ENCODE data around the gene FZD4. TPM values are rescaled to one million over a fixed set of nuclear protein-coding genes. Genes with fewer than 3 reads are reported as not detected.
"Not testable (repeated sequence)": the region's sequence is repeated elsewhere in the genome, so short reads cannot be mapped to it uniquely, and the experiment has no call there.

FZD4 gene
- total RNA-seq (under 1 TPM in 3 of 5 donors, not detected in 2; 0.13 to 0.35 (median 0.20) TPM), total RNA-seq (0 to 0.74 (median 0.12) reads per million in 29 experiments)
- 0.17 TPM for total RNA-seq (2013)

- peaks cover 15 to 17% (median 17%) of the 10 kb centered on the region in 3 donors for H3K4me1 Mint-ChIP-seq
- Histone ChIP-seq H3K4me3 (ENCODE audit: control insufficient read depth in 1 of 2, extremely low read depth in 1 of 2, low read length in 1 of 2) (peak within 1 kb of the TSS; percentile 56 to 62), H3K4me1 (ENCODE audit: control insufficient read depth in 1 of 2, extremely low read depth in 1 of 2, insufficient read depth in 2 of 2, low read length in 2 of 2) (peaks cover 2 to 18% of the 10 kb centered on the region in 2 experiments), H3K9me3 (no peaks in the 10 kb centered on the region), H3K27ac (ENCODE audit: low read length) (no peak within 1 kb of the TSS), H3K36me3 (ENCODE audit: control insufficient read depth in 2 of 2, extremely low read depth in 1 of 2, insufficient read depth in 1 of 2, low read length in 1 of 2) (no peaks in the 10 kb centered on the region), H3K27me3 (replicated peaks in 1 of 2; ENCODE audit: control insufficient read depth in 2 of 2, extremely low read depth in 1 of 2, insufficient read depth in 2 of 2, low read length in 1 of 2) (peaks cover 2 to 23% of the 10 kb centered on the region in 2 experiments)
- no peak within 1 kb of the TSS for H3K27ac Mint-ChIP-seq
- no peaks in the 10 kb centered on the region for H3K36me3 Mint-ChIP-seq
- no peaks in the 10 kb centered on the region for H3K9me3 Mint-ChIP-seq
- H3K27me3 Mint-ChIP-seq = peaks cover 42 to 51% of the 10 kb centered on the region in 2 donors
- ChIA-PET CTCF (no interaction called here), POLR2A (no interaction called here)
- ATAC-seq (replicated peaks in 1 of 4) (peak; percentile 78 to 87 (median 82)), DNase-seq (peak in 15 of 35 experiments; percentile 3 to 53 (median 17))
- under 1% methylated on average over 38 of the region's 64 CpGs for WGBS (ENCODE audit: insufficient coverage)
- peak within 1 kb of the TSS; percentile 81 to 85 (median 81) for H3K4me3 Mint-ChIP-seq
These were observed at the start of gene FZD4 for GRCh38 chr11:86955361-86956120. Gene FZD4 (minus strand): TSS chr11:86955395. CDS start chr11:86955085, 310 bp downstream.

DNA sequence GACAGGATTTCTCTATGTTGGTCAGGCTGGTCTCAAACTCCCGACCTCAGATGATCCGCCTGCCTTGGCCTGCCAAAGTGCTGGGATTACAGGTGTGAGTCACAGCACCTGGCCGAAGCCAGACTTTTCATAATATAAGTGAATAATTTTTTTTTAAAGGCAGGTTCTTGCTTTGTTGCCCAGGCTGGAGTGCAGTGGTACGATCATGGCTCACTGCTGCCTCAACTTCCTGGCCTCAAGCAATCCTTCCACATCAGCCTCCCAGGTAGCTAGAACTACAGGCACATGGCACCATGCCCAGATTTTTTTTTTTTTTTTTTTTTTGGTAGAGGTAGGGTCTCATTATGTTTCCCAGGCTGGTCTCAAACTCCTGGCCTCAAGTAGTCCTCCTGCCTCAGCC is 49.1 kb upstream of the FZD4 start:
- H3K27me3 ChIP-seq (replicated peaks in 1 of 2; ENCODE audit: control insufficient read depth in 2 of 2, extremely low read depth in 1 of 2, insufficient read depth in 2 of 2, low read length in 1 of 2); POLR2A ChIA-PET; H3K36me3 ChIP-seq (ENCODE audit: control insufficient read depth in 2 of 2, extremely low read depth in 1 of 2, insufficient read depth in 1 of 2, low read length in 1 of 2); H3K4me3 Mint-ChIP-seq; ATAC-seq (replicated peaks in 1 of 4); H3K9me3 Mint-ChIP-seq; H3K27ac Mint-ChIP-seq; DNase-seq; H3K4me1 ChIP-seq (ENCODE audit: control insufficient read depth in 1 of 2, extremely low read depth in 1 of 2, insufficient read depth in 2 of 2, low read length in 2 of 2); H3K27ac ChIP-seq (ENCODE audit: low read length); H3K27me3 Mint-ChIP-seq; H3K4me1 Mint-ChIP-seq; H3K9me3 ChIP-seq; H3K4me3 ChIP-seq (ENCODE audit: control insufficient read depth in 1 of 2, extremely low read depth in 1 of 2, low read length in 1 of 2); H3K36me3 Mint-ChIP-seq: not testable (repeated sequence)
- CTCF ChIA-PET = interaction anchor here in 1 of 2 donors (0.6 kb wide), 1 partner anchor 23 kb away, joined by 3 read pairs; no protein-coding TSS in a partner anchor
- WGBS (ENCODE audit: insufficient coverage) = 80% methylated on average over 2 of the region's 4 CpGs

DNA sequence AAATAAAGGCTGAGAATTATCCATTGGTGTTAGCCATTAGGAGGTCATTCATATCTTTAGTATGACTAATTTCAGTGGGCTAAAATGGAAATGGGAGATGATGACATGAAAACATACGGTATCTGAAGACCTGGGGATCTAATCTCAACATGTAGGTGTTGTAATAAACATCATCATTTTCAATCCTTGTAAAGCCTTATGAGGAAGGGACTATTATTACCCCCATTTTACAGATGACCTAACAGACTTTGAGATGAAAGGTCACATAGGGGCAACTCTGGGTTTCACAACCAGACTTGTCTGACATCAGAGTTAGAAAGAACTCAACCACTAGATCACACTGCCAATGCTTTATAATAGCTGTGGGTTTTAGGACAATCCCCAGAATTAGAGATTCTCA is 47.7 kb upstream of the FZD4 start:
- no peaks in the 10 kb centered on the region for H3K27me3 ChIP-seq (replicated peaks in 1 of 2; ENCODE audit: control insufficient read depth in 2 of 2, extremely low read depth in 1 of 2, insufficient read depth in 2 of 2, low read length in 1 of 2)
- ATAC-seq (replicated peaks in 1 of 4) = no peak
- no peaks in the 10 kb centered on the region for H3K36me3 ChIP-seq (ENCODE audit: control insufficient read depth in 2 of 2, extremely low read depth in 1 of 2, insufficient read depth in 1 of 2, low read length in 1 of 2)
- no peak overlapping the region for H3K27ac ChIP-seq (ENCODE audit: low read length)
- WGBS (ENCODE audit: insufficient coverage) = no CpG with 5 or more reads among the region's 1 CpG
- CTCF ChIA-PET = no interaction called here
- no peaks in the 10 kb centered on the region for H3K4me1 ChIP-seq (ENCODE audit: control insufficient read depth in 1 of 2, extremely low read depth in 1 of 2, insufficient read depth in 2 of 2, low read length in 2 of 2)
- no peaks in the 10 kb centered on the region for H3K9me3 ChIP-seq
- Mint-ChIP-seq H3K9me3 (no peaks in the 10 kb centered on the region), H3K36me3 (no peaks in the 10 kb centered on the region), H3K27me3 (peaks cover 0 to 2% of the 10 kb centered on the region in 2 donors), H3K4me1 (no peaks in the 10 kb centered on the region), H3K27ac (no peak overlapping the region), H3K4me3 (no peak overlapping the region)
- POLR2A ChIA-PET = no interaction called here
- H3K4me3 ChIP-seq (ENCODE audit: control insufficient read depth in 1 of 2, extremely low read depth in 1 of 2, low read length in 1 of 2) = no peak overlapping the region
- no peak for DNase-seq

- ATAC-seq (replicated peaks in 1 of 4) (no peak), DNase-seq (no peak)
- Histone ChIP-seq H3K4me1 (ENCODE audit: control insufficient read depth in 1 of 2, extremely low read depth in 1 of 2, insufficient read depth in 2 of 2, low read length in 2 of 2) (no peaks in the 10 kb centered on the region), H3K4me3 (ENCODE audit: control insufficient read depth in 1 of 2, extremely low read depth in 1 of 2, low read length in 1 of 2) (no peak overlapping the region), H3K27ac (ENCODE audit: low read length) (no peak overlapping the region), H3K27me3 (replicated peaks in 1 of 2; ENCODE audit: control insufficient read depth in 2 of 2, extremely low read depth in 1 of 2, insufficient read depth in 2 of 2, low read length in 1 of 2) (no peaks in the 10 kb centered on the region), H3K36me3 (ENCODE audit: control insufficient read depth in 2 of 2, extremely low read depth in 1 of 2, insufficient read depth in 1 of 2, low read length in 1 of 2) (no peaks in the 10 kb centered on the region), H3K9me3 (no peaks in the 10 kb centered on the region)
- Mint-ChIP-seq H3K9me3 (no peaks in the 10 kb centered on the region), H3K27me3 (no peaks in the 10 kb centered on the region), H3K4me1 (no peaks in the 10 kb centered on the region), H3K36me3 (no peaks in the 10 kb centered on the region), H3K4me3 (no peak overlapping the region), H3K27ac (no peak overlapping the region)
- ChIA-PET POLR2A (interaction anchor here in 1 of 2 donors (0.6 kb wide), 1 partner anchor 67 kb away, joined by 5 read pairs; no protein-coding TSS in a partner anchor), CTCF (interaction anchor here in 1 of 2 donors (0.6 kb wide), 1 partner anchor 287 kb away, joined by 4 read pairs; no protein-coding TSS in a partner anchor)
- WGBS (ENCODE audit: insufficient coverage) = 0% methylated on average over 1 of the region's 5 CpGs
These were observed 44.9 kb upstream of the FZD4 start for GRCh38 chr11:86999859-87000753.

- Histone ChIP-seq H3K27ac (ENCODE audit: low read length) (no peak overlapping the region), H3K4me1 (ENCODE audit: control insufficient read depth in 1 of 2, extremely low read depth in 1 of 2, insufficient read depth in 2 of 2, low read length in 2 of 2) (no peaks in the 10 kb centered on the region), H3K9me3 (no peaks in the 10 kb centered on the region), H3K27me3 (replicated peaks in 1 of 2; ENCODE audit: control insufficient read depth in 2 of 2, extremely low read depth in 1 of 2, insufficient read depth in 2 of 2, low read length in 1 of 2) (no peaks in the 10 kb centered on the region), H3K36me3 (ENCODE audit: control insufficient read depth in 2 of 2, extremely low read depth in 1 of 2, insufficient read depth in 1 of 2, low read length in 1 of 2) (no peaks in the 10 kb centered on the region), H3K4me3 (ENCODE audit: control insufficient read depth in 1 of 2, extremely low read depth in 1 of 2, low read length in 1 of 2) (no peak overlapping the region)
- no peak overlapping the region for H3K4me3 Mint-ChIP-seq
- ChIA-PET CTCF (interaction anchor here (0.6 to 1.2 kb wide), 2 partner anchors 9 to 185 kb away, joined by 3 read pairs; no protein-coding TSS in a partner anchor), POLR2A (interaction anchor here in 1 of 2 donors (0.6 kb wide), 1 partner anchor 67 kb away, joined by 5 read pairs; no protein-coding TSS in a partner anchor)
- no peaks in the 10 kb centered on the region for H3K27me3 Mint-ChIP-seq
- H3K4me1 Mint-ChIP-seq = no peaks in the 10 kb centered on the region
- WGBS (ENCODE audit: insufficient coverage) = 71% methylated on average over 1 of the region's 1 CpG
- no peaks in the 10 kb centered on the region for H3K9me3 Mint-ChIP-seq
- H3K36me3 Mint-ChIP-seq = no peaks in the 10 kb centered on the region
- H3K27ac Mint-ChIP-seq = no peak overlapping the region
- DNase-seq (no peak), ATAC-seq (replicated peaks in 1 of 4) (no peak)
These were observed 44.2 kb upstream of the FZD4 start for GRCh38 chr11:86999388-86999787.

DNA sequence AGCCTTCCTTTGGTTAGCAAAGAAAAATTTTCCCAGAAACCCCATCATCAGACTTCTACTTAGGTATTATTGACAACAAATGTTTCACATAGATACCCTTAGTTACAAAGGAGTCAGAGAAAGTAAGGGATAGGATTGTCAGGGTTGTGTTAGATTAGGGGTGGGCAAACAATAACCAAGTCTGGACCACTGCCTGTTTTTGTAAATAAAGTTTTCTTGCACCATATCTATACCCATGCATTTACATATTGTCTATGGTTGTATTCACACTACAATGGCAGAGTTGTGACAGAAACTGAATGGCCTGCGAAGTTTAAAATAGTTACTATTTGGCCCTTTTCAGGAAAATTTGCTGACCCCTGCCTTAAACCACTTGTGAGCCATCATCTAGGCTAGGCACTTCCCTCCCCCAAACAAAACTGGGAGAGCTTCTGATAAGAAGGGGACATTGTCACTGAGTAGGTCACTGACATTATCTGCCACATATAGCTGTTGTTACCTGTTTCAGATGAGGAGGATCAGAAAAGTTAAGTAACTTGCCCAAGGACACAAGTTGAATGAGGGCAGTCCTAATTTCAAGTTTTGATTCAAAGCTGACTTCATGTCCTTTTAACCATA is 41.9 kb upstream of the FZD4 start:
- Histone ChIP-seq H3K36me3 (ENCODE audit: control insufficient read depth in 2 of 2, extremely low read depth in 1 of 2, insufficient read depth in 1 of 2, low read length in 1 of 2) (no peaks in the 10 kb centered on the region), H3K27me3 (replicated peaks in 1 of 2; ENCODE audit: control insufficient read depth in 2 of 2, extremely low read depth in 1 of 2, insufficient read depth in 2 of 2, low read length in 1 of 2) (no peaks in the 10 kb centered on the region), H3K4me3 (ENCODE audit: control insufficient read depth in 1 of 2, extremely low read depth in 1 of 2, low read length in 1 of 2) (no peak overlapping the region), H3K9me3 (no peaks in the 10 kb centered on the region), H3K4me1 (ENCODE audit: control insufficient read depth in 1 of 2, extremely low read depth in 1 of 2, insufficient read depth in 2 of 2, low read length in 2 of 2) (no peaks in the 10 kb centered on the region), H3K27ac (ENCODE audit: low read length) (no peak overlapping the region)
- WGBS (ENCODE audit: insufficient coverage) = no CpG with 5 or more reads among the region's 1 CpG
- ATAC-seq (replicated peaks in 1 of 4) (no peak), DNase-seq (no peak)
- ChIA-PET CTCF (interaction anchor here (0.7 to 0.9 kb wide), 6 partner anchors 64 to 550 kb away, joined by 3 to 4 read pairs (median 3); no protein-coding TSS in a partner anchor), POLR2A (no interaction called here)
- Mint-ChIP-seq H3K9me3 (no peaks in the 10 kb centered on the region), H3K27ac (no peak overlapping the region), H3K4me1 (no peaks in the 10 kb centered on the region), H3K36me3 (no peaks in the 10 kb centered on the region), H3K27me3 (no peaks in the 10 kb centered on the region), H3K4me3 (no peak overlapping the region)

Data from T-cell (primary cell).